ENCODE data around the gene TP53INP2.
"Not testable (repeated sequence)": the region's sequence is repeated elsewhere in the genome, so short reads cannot be mapped to it uniquely, and the experiment has no call there.

TP53INP2 gene

DNA sequence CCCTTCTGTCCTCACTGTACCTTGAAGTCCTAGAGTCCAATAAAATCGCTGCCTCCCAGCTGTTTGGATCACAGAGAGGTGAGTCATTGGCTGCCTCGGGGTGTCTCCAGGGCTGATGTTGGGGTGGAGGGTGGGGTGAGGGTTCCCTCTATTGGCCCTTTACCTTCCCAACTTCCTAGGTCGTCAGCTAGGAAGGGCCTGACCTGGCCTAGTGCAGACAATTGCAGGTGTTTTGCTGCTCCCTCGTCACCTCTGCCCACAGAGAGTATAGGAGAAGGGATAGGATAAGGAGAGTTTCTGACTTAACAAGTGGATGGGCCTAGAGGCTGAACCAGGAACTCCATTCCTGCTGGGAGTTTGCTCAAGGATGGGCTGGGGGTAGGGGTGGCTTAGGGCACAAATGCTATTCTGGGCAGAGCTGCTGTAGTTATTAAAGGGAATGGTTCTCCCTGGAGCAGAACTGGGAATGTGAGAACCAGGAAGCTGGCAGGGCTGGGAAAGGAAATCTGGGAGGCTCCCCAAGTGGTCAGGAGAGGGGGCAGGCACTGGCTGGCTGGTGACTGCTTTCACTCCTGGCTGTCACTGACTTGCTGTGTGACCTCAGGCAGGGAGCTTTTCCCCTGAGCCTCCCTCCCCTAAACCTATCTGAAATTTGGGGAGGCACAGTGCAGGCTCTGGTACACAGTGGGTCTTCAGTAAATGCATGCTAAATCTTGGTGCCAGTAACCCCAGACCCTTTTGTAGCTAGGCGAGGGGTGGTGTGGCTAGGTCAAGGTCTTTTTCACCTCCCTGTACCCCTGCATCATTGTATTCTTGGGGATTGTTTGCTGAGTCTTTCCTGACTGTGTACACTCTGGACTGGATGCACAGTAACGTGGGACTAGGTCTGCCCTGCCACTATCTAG lies 1.5 kb downstream of the TP53INP2 start:
- DNase-seq (ENCODE audit: low spot score), result no peak

- no peak for DNase-seq (ENCODE audit: low spot score)
Measured at GRCh38 chr20:34706302-34706875, 2.2 kb downstream of the TP53INP2 start.

DNA sequence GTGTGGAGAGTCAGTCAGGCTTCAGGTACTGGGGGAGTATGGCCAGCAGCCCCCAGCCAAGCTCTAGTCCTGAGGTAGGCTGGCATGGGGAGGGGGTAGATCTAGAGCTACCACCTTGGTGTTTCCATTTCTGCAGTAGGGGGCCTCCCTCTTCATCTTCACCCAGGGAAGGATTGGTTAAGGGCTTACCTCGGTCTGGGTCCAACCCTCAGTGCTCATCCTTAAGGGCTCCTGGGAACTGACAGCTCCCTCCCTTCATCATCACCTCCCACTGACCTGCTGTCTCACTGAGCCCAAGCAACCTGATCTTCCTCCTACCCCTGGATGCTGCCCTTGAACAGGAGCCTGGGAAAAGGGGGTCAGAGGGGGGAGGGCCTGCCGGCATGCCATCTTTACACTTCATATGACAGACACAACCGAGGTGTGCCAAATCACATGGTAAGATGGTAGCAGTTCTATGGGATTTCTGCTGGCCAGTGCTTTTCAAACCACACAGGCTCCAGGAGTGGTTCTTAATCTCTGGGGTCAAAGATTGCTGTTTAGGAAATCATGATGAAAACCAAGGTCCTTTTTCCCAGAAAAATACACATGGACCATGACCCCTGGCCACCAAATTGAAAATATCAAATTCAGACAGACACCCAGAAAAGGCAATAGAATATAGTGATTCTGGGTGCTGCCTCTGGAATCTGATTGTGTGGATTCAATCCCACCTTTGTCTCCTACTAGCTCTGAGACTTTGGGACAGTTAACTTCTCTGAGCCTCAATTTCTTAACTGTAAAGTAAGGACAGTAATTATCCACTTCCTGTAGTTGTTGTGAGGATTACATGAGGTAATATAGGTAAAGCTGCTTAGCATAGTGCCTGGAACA lies 3.0 kb downstream of the TP53INP2 start:
- no peak for DNase-seq (ENCODE audit: low spot score)

DNA sequence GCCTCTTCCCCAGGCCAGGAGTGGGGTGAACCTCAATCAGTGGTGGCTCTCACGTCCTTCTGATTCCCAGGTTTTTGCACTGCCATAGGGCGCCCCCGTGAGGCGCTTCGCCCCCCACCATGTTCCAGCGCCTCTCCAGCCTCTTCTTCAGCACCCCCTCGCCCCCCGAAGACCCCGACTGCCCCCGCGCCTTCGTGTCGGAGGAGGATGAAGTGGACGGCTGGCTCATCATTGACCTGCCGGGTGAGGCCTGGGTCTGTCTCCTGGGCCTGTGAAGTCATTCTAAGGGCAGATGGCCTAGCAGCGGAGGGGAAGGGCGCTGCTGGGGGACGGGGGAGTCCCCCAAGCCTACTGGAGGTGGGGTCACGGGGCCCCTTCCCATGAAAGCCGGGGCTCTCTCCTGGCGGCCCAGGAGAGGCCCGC lies 4.5 kb downstream of the TP53INP2 start:
- peak; percentile 47 for DNase-seq (ENCODE audit: low spot score)

GRCh38 chr20:34709044-34709830 lies 5.1 kb downstream of the TP53INP2 start:
- peak; percentile 67 for DNase-seq (ENCODE audit: low spot score)

GRCh38 chr20:34709831-34710567 lies 5.9 kb downstream of the TP53INP2 start:
- no peak for DNase-seq (ENCODE audit: low spot score)

GRCh38 chr20:34710568-34710839 lies 6.4 kb downstream of the TP53INP2 start:
- no peak for DNase-seq (ENCODE audit: low spot score)

GRCh38 chr20:34710861-34711574 lies 6.9 kb downstream of the TP53INP2 start:
- no peak for DNase-seq (ENCODE audit: low spot score)

GRCh38 chr20:34711813-34712430 lies 7.8 kb downstream of the TP53INP2 start:
- no peak for DNase-seq (ENCODE audit: low spot score)

DNA sequence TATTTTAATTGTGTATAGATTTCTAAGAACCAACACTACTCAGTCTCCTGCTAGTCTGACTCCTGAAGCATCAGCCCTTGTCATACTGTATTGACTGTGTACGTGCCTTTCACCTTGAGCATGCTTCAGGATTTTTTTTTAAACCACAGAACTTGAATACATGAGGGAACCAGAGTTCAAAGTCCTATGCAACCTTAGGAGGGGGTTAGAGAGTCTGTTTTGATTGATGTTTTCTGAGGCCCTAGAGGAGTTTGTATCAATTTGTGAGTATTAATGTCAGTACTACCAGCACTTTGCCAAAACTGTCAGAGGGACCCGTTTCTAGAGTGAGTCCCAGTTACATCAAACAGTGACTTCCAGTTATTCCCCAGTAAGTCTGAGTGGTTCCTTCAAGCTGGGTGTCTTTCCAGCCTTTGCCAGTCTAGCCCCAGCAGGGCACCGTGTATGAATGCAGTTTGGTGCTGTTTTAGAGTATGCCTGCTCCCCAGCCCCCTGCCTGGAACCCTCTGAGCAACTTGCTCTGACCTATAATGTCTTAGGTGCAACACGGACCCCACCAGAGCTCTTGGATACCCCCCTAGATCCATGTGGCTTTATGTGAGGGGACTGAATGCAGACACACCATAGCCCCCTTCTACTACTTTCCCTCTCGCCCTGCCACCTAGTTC lies 8.5 kb downstream of the TP53INP2 start:
- no peak for DNase-seq (ENCODE audit: low spot score)

GRCh38 chr20:34713194-34713943 lies 9.2 kb downstream of the TP53INP2 start:
- DNase-seq (ENCODE audit: low spot score), result no peak

DNA sequence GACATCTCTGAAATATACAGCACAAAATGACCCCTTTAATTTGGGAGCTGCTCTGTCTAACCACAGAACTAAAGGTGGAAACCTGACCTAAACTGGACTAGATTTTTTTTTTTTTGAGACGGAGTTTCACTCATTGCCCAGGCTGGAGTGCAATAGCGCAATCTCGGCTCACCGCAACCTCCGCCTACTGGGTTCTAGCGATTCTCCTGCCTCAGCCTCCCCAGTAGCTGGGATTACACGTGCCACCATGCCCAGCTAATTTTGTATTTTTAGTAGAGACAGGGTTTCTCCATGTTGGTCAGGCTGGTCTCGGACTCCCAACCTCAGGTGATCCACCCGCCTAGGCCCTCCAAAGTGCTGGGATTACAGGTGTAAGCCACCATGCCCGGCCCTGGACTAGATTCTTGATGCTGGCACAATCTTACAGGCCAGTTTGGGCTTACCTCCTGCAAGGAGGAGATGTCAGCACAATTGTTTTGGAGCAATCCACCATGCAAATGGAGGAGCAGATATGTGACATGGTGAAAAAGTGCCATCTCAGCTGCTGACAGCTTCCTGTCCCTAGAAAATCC lies 9.9 kb downstream of the TP53INP2 start:
- DNase-seq (ENCODE audit: low spot score), result not testable (repeated sequence)

GRCh38 chr20:34715384-34715783 lies 11.2 kb downstream of the TP53INP2 start:
- no peak for DNase-seq (ENCODE audit: low spot score)

GRCh38 chr20:34716921-34717229 lies 12.7 kb downstream of the TP53INP2 start:
- DNase-seq (ENCODE audit: low spot score), result no peak

GRCh38 chr20:34717230-34718095 lies 13.3 kb downstream of the TP53INP2 start:
- DNase-seq (ENCODE audit: low spot score), result no peak

DNA sequence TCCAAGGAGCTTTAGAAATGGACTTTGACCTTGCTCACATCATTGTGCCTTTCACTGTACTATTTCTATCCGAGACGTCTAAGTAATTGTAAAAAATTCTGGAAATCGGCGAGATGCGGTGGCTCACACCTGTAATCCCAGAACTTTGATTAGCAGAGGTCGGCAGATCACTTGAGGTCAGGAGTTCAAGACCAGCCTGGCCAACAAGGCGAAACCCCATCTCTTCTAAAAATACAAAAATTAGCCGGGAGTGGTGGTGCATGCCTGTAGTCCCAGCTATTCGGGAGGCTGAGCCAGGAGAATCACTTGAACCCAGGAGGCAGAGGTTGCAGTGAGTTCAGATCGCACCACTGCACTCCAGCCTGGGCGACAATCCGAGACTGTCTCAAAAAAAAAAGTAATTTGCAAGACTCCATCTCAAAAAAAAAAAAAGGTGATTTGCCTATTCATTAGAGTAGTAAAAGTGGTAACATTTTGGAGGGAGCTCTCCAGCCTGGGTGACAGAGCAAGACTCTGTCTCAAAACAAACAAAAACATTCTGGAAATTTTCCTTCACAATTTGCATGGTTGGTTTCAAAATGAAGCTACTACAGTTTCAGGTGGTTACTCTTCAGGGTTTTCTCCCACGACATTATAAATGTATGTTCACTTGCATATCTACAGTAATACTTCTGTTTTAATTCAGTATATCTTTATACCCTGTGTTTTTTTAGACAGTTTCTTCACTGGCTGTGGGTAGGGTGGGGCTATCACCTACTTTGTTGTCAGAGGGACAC lies 15.3 kb downstream of the TP53INP2 start:
- DNase-seq (ENCODE audit: low spot score), result not testable (repeated sequence)

DNA sequence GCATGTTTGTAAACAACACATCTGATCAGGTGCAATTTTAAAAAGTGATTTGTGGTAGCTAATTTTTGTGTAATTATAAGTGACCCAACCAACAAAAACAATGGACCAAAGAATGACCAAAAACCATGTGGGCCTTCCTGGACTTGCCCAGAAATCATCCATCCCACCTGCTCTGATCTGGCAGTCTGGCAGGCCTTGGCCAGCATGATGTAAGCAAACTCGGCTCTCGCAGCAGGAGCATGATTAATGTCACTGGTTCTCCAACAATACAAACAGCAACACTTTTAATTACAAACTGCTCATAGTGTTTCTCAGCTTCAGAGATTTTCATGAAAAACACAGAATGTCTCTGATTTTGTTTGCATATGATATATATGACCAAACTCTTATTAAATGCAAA lies 16.1 kb downstream of the TP53INP2 start:
- DNase-seq (ENCODE audit: low spot score), result no peak

Data from CD4-positive, alpha-beta T cell treated with Interleukin-6 at 100 ng/mL for 8 hours (primary cell).